ENCODE measurements around the gene GPR45.

DNA sequence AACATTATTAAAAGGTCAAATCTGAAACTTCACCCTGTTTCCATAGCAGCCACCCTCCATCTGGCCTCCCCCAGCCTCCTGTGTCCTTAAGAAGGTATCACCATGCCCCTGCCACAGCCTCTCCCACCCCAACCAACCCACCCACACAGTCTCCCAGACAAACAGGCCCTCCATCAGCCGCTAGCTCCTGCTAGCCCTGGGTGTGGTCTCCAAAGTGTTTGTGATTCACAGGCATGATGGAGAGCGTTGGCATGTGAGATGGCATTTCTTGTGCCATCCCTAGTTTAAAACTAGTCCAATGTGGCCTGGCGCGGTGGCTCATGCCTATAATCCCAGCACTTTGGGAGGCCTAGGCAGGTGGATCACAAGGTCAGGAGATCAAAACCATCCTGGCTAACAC, 44.9 kb upstream of the GPR45 start:
- no peak for TF ChIP-seq CTCF (conservative IDR thresholded peaks at IDR 0.05; ENCODE audit: low read depth in 2 of 2)
- TF ChIP-seq EZH2 (IDR thresholded peaks at IDR 0.05; ENCODE audit: low read depth, unreplicated experiment), result no peak
- no peak for TF ChIP-seq POLR2AphosphoS5 (IDR thresholded peaks at IDR 0.05; ENCODE audit: low read depth)
- TF ChIP-seq EZH2phosphoT487 (IDR thresholded peaks at IDR 0.05; ENCODE audit: unreplicated experiment), result no peak
- no peak for TF ChIP-seq CREB1 (CRISPR knock-in tag; IDR thresholded peaks at IDR 0.05; ENCODE audit: low read depth)
- TF ChIP-seq ETS1 (IDR thresholded peaks at IDR 0.05), result no peak
- TF ChIP-seq, protein P1, sequence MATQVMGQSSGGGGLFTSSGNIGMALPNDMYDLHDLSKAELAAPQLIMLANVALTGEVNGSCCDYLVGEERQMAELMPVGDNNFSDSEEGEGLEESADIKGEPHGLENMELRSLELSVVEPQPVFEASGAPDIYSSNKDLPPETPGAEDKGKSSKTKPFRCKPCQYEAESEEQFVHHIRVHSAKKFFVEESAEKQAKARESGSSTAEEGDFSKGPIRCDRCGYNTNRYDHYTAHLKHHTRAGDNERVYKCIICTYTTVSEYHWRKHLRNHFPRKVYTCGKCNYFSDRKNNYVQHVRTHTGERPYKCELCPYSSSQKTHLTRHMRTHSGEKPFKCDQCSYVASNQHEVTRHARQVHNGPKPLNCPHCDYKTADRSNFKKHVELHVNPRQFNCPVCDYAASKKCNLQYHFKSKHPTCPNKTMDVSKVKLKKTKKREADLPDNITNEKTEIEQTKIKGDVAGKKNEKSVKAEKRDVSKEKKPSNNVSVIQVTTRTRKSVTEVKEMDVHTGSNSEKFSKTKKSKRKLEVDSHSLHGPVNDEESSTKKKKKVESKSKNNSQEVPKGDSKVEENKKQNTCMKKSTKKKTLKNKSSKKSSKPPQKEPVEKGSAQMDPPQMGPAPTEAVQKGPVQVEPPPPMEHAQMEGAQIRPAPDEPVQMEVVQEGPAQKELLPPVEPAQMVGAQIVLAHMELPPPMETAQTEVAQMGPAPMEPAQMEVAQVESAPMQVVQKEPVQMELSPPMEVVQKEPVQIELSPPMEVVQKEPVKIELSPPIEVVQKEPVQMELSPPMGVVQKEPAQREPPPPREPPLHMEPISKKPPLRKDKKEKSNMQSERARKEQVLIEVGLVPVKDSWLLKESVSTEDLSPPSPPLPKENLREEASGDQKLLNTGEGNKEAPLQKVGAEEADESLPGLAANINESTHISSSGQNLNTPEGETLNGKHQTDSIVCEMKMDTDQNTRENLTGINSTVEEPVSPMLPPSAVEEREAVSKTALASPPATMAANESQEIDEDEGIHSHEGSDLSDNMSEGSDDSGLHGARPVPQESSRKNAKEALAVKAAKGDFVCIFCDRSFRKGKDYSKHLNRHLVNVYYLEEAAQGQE (IDR thresholded peaks at IDR 0.05; ENCODE audit: unreplicated experiment), result no peak
- no peak for TF ChIP-seq JUNB (IDR thresholded peaks at IDR 0.05; ENCODE audit: unreplicated experiment)
- TF ChIP-seq ZNF331 (CRISPR knock-in tag; IDR thresholded peaks at IDR 0.05; ENCODE audit: low read depth), result no peak
- TF ChIP-seq ZNF114 (CRISPR knock-in tag; IDR thresholded peaks at IDR 0.05), result no peak
- no peak for TF ChIP-seq NANOG (IDR thresholded peaks at IDR 0.05; ENCODE audit: borderline replicate concordance)
- TF ChIP-seq, protein P2, sequence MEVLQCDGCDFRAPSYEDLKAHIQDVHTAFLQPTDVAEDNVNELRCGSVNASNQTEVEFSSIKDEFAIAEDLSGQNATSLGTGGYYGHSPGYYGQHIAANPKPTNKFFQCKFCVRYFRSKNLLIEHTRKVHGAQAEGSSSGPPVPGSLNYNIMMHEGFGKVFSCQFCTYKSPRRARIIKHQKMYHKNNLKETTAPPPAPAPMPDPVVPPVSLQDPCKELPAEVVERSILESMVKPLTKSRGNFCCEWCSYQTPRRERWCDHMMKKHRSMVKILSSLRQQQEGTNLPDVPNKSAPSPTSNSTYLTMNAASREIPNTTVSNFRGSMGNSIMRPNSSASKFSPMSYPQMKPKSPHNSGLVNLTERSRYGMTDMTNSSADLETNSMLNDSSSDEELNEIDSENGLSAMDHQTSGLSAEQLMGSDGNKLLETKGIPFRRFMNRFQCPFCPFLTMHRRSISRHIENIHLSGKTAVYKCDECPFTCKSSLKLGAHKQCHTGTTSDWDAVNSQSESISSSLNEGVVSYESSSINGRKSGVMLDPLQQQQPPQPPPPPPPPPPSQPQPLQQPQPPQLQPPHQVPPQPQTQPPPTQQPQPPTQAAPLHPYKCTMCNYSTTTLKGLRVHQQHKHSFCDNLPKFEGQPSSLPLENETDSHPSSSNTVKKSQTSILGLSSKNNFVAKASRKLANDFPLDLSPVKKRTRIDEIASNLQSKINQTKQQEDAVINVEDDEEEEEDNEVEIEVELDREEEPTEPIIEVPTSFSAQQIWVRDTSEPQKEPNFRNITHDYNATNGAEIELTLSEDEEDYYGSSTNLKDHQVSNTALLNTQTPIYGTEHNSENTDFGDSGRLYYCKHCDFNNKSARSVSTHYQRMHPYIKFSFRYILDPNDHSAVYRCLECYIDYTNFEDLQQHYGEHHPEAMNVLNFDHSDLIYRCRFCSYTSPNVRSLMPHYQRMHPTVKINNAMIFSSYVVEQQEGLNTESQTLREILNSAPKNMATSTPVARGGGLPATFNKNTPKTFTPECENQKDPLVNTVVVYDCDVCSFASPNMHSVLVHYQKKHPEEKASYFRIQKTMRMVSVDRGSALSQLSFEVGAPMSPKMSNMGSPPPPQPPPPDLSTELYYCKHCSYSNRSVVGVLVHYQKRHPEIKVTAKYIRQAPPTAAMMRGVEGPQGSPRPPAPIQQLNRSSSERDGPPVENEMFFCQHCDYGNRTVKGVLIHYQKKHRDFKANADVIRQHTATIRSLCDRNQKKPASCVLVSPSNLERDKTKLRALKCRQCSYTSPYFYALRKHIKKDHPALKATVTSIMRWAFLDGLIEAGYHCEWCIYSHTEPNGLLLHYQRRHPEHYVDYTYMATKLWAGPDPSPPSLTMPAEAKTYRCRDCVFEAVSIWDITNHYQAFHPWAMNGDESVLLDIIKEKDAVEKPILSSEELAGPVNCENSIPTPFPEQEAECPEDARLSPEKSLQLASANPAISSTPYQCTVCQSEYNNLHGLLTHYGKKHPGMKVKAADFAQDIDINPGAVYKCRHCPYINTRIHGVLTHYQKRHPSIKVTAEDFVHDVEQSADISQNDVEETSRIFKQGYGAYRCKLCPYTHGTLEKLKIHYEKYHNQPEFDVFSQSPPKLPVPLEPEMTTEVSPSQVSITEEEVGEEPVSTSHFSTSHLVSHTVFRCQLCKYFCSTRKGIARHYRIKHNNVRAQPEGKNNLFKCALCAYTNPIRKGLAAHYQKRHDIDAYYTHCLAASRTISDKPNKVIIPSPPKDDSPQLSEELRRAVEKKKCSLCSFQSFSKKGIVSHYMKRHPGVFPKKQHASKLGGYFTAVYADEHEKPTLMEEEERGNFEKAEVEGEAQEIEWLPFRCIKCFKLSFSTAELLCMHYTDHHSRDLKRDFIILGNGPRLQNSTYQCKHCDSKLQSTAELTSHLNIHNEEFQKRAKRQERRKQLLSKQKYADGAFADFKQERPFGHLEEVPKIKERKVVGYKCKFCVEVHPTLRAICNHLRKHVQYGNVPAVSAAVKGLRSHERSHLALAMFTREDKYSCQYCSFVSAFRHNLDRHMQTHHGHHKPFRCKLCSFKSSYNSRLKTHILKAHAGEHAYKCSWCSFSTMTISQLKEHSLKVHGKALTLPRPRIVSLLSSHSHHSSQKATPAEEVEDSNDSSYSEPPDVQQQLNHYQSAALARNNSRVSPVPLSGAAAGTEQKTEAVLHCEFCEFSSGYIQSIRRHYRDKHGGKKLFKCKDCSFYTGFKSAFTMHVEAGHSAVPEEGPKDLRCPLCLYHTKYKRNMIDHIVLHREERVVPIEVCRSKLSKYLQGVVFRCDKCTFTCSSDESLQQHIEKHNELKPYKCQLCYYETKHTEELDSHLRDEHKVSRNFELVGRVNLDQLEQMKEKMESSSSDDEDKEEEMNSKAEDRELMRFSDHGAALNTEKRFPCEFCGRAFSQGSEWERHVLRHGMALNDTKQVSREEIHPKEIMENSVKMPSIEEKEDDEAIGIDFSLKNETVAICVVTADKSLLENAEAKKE (CRISPR knock-in tag; IDR thresholded peaks at IDR 0.05), result no peak

All from GM23338 (cell line).